AG09319 (cell line): Measurements from ENCODE around the gene METTL24.
"Not testable (repeated sequence)": the region's sequence is repeated elsewhere in the genome, so short reads cannot be mapped to it uniquely, and the experiment has no call there.

Experiments
- DNase-seq: peaks from one replicate; pipeline ENCODE4 v3.0.0-alpha.2; 2010; ENCODE audit warnings: low read depth; ENCODE audit errors: extremely low read depth
- TF ChIP-seq, protein P1 (sequence below): IDR thresholded peaks from 2 replicates; pipeline ENCODE4 v1.5.1; 2011; ENCODE audit warnings: low read depth, mild to moderate bottlenecking, inconsistent platforms, low read length, moderate library complexity

The METTL24 gene

DNA sequence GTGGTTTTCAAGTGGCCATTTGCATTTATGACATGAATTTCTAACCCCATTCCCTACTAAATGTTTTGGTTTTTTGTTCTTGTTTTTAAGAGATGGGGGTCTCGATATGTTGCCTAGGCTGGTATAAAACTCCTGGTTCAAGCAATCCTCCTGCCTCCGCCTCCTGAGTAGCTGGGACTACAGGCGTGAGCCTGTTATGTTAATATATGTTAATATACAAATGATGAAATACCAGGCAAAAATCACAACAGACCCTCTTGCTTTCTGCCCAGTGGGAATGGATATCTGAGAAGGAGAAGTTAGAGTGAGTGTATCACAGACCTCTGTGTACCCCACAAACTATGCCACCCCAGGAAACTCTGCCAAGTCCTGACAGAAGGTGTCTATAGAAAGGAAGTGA lies 111.8 kb downstream of the METTL24 start:
- TF ChIP-seq, protein P1, sequence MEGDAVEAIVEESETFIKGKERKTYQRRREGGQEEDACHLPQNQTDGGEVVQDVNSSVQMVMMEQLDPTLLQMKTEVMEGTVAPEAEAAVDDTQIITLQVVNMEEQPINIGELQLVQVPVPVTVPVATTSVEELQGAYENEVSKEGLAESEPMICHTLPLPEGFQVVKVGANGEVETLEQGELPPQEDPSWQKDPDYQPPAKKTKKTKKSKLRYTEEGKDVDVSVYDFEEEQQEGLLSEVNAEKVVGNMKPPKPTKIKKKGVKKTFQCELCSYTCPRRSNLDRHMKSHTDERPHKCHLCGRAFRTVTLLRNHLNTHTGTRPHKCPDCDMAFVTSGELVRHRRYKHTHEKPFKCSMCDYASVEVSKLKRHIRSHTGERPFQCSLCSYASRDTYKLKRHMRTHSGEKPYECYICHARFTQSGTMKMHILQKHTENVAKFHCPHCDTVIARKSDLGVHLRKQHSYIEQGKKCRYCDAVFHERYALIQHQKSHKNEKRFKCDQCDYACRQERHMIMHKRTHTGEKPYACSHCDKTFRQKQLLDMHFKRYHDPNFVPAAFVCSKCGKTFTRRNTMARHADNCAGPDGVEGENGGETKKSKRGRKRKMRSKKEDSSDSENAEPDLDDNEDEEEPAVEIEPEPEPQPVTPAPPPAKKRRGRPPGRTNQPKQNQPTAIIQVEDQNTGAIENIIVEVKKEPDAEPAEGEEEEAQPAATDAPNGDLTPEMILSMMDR: no peak
- no peak for DNase-seq

DNA sequence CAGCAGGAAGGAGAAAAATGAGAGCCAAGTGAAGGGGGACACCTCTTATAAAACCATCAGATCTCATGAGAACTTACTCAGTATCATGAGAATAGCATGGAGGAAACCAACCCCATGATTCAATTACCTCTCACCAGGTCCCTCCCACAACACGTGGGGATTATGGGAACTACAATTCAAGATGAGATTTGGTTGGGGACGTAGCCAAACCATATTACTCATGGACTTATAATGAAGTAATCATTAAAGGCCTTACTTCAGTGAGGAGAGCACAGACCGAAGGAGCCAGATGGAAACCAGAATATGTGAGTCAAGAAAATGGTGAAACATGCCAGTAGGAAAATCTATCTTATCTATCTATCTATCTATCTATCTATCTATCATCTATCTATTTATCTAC lies 113.5 kb downstream of the METTL24 start:
- not testable (repeated sequence) for DNase-seq

DNA sequence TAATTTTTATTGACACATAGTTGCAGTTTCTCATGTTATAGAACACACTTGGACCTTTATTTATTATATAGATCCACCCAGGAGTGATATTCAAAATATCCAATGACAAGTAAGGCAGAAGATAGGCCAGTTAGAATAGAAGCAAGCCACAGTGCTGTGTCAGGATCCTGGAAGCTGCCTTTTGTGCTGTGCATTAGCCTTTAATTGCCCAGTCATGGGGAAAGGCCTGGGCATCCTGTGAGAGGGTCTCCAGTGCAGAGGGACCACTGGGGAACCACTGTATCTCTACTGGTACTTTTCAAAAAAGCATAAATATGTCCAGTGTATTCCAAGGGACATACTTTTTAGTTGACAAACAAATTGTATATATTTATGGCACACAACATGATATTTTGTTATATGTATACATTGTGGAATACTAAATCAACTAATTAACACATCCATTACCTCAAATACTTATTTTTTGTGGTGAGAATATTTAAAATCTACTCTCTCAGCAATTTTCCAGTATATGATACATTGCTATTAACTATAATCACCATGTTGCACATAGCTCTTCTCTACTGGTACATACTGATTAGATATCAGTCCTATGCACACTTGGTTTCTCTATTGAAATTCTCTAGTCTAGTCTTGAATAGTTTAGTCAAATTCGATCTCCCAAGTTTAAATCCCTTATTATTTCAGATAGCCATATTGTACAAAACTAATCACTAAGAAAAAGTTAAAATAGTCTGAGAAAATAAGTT lies 118.4 kb downstream of the METTL24 start:
- TF ChIP-seq, protein P1: no peak
- no peak for DNase-seq

DNA sequence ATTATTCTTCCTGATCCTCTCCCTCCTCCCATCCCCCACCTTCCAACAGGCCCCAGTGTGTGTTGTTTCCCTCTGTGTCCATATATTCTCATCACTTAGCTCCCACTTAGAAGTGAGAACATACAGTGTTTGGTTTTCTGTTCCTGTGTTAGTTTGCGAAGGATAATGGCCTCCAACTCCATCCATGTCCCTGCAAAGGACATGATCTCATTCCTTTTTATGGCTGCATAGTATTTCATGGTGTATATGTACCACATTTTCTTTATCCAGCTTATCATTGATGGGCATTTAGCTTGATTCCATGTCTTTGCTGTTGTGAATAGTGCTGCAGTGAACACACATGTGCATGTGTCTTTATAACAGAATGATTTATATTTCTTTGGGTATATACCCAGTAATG lies 122.1 kb downstream of the METTL24 start:
- not testable (repeated sequence) for DNase-seq

DNA sequence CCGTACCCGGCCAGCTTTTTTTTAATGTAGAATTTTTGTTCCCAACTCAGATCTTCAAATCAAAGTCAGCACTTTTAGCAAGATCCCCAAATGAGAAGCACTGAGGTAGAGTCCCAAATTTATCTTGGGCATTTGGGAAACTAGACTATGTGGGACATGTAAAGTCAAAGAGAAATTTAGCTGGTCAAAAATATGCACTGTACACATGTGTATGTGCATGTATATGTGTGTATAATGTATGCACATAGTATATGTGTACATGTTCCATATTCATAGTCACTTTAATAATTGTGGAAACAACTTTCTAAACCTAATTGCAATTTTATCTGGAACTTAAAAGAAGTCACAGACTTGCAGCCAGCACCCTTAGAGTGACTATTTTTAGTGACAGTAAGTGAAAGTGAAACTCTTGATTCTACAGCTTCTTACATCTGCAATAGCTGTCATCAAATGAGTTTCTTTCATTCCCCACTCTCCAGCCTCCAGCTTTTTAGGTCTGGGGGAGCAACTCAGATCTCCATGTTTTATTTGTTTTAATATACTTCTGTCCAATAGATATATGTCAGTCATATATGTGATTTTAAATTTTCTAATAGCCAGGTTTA lies 124.3 kb downstream of the METTL24 start:
- TF ChIP-seq, protein P1: no peak
- no peak for DNase-seq

DNA sequence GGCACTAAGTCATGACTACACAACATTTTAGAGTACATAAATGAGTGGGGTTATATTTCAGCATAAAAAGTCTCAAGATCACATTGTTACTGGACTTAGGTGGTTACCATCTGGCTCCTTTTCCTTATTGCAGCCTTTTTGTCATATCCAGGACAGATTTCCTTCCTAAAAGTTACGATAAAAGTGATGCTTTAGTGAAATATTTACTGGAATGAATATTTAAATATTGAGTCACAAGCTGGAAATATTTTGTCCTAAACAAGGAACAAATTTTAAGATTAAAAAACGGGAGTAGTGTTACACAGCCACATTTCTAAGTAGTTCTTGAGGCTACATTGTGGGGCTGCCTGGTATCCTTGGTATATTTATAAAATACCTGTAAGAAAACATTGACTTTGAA lies 125.7 kb downstream of the METTL24 start:
- TF ChIP-seq, protein P1: no peak
- peak; percentile 35 for DNase-seq

DNA sequence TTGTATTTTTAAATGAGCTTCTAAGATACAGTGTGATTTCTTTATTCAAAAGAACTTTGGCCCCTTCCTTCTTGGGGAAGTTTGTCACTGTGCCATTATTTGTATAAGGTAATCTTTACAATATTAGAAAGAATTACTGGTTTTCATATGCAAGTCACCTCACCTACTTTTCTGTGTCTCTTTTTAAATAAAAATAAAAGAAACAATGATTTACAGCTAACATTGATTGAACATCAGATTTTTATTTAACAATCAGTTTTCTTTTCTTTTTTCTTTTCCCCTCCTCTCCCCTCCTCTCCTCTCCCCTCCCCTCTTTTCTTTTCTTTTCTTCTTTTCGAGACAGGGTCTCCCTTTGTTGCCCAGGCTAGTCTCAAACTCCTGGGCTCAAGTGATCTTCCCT lies 131.9 kb downstream of the METTL24 start:
- TF ChIP-seq, protein P1: no peak
- DNase-seq: no peak

DNA sequence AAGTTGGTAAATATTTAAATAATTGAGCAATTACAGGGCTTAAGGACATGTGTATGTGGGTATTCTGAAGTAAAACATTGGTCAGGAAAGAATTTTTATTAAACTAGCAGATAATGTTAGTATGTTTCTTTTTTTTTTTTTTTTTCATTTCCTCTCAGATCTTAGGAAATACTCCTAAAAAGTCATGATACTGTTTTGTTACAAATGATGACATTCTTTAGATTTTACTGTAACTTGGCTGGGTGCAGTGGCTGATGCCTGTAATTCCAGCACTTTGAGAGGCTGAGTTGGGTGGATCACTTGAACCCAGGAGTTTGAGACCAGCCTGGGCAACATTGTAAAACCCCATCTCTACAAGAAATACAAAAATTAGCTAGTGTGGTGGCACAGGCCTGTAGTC lies 136.4 kb downstream of the METTL24 start:
- TF ChIP-seq, protein P1: no peak
- DNase-seq: no peak
